Mucosa of descending colon (tissue), 3 donors: Measurements from ENCODE around the gene EXOC6. TPM values are rescaled to one million over a fixed set of nuclear protein-coding genes. Genes with fewer than 3 reads are reported as not detected.

Experiments
- ATAC-seq: fragments of 200-7000 bp; cut with Tn5 transposase; one replicate; pipeline ENCODE4 v1.9.1; 2020; ENCODE audit warnings: mild to moderate bottlenecking, moderate library complexity
- DNase-seq, 3 donors: peaks; one replicate each; pipeline ENCODE4 v3.0.0-alpha.2; 2020
- H3K36me3 ChIP-seq: fragments of 200-600 bp; one replicate; pipeline ENCODE4 v1.8.0; 2021; ENCODE audit warnings: low read depth, mild to moderate bottlenecking
- H3K4me1 ChIP-seq: fragments of 200-600 bp; one replicate; pipeline ENCODE4 v1.8.0; 2021; ENCODE audit warnings: low read depth, mild to moderate bottlenecking
- H3K4me3 ChIP-seq: fragments of 200-600 bp; one replicate; pipeline ENCODE4 v1.8.0; 2021; ENCODE audit warnings: mild to moderate bottlenecking
- H3K9me3 ChIP-seq: fragments of 200-600 bp; one replicate; pipeline ENCODE4 v1.8.0; 2021; ENCODE audit warnings: mild to moderate bottlenecking
- CTCF ChIP-seq: fragments of 200-600 bp; IDR thresholded peaks from one replicate; pipeline ENCODE4 v1.8.0; 2022; ENCODE audit warnings: antibody characterized with exemption, mild to moderate bottlenecking
- intact Hi-C, 2 donors: fragments of 100-400 bp; cut with DNase I in 1 of 2; cut with micrococcal nuclease in 1 of 2; formaldehyde crosslinking; loops; one replicate each; pipeline versions ENCODE4 v1.11.0 to v1.11.1; 2022; cut with DNase I, micrococcal nuclease
- total RNA-seq, 3 donors: library from RNA; stranded (reverse); fragmentation: NEBNext Ultra II Directional in 2 of 3; extraction: Animal tissue kit (Norgen Biotek cat#: 25700) in 2 of 3; gene quantifications; one replicate each; pipeline versions ENCODE4 v1.2.1 to v1.2.4, GENCODE V29; 2021 to 2023
- donor health status: DM: no; HTN: no; CAD: no; lungs with moderate emphysema.
- donor health status: DM: no; HTN: no; CAD: no.
- donor health status: DM: no; HTN: yes; CAD: no.

Gene EXOC6
- total RNA-seq, 3 donors from 2014 or later: 12.7 to 13.9 (median 13.1) TPM

- no peak overlapping the region for H3K4me3 ChIP-seq
- no peak for TF ChIP-seq CTCF
- no peaks in the 10 kb centered on the region for H3K36me3 ChIP-seq
- no peak for DNase-seq
- no peak for ATAC-seq
- intact Hi-C loops: no loop called here
- H3K9me3 ChIP-seq: no peaks in the 10 kb centered on the region
- H3K4me1 ChIP-seq: no peaks in the 10 kb centered on the region
These were observed 142.3 kb downstream of the EXOC6 start for GRCh38 chr10:92990615-92991014.

GRCh38 chr10:92991513-92991912 lies 143.2 kb downstream of the EXOC6 start:
- no peak overlapping the region for H3K4me3 ChIP-seq
- no peaks in the 10 kb centered on the region for H3K4me1 ChIP-seq
- no peak for DNase-seq
- no peak for ATAC-seq
- no peaks in the 10 kb centered on the region for H3K9me3 ChIP-seq
- no peaks in the 10 kb centered on the region for H3K36me3 ChIP-seq
- intact Hi-C loops: no loop called here
- TF ChIP-seq CTCF: no peak

GRCh38 chr10:92993699-92994272 lies 145.5 kb downstream of the EXOC6 start:
- ATAC-seq (no peak), DNase-seq (no peak)
- no peak overlapping the region for H3K4me3 ChIP-seq
- intact Hi-C loops: no loop called here
- H3K4me1 ChIP-seq: no peaks in the 10 kb centered on the region
- no peaks in the 10 kb centered on the region for H3K9me3 ChIP-seq
- no peak for TF ChIP-seq CTCF
- H3K36me3 ChIP-seq: no peaks in the 10 kb centered on the region

- ATAC-seq (no peak), DNase-seq (no peak)
- no peaks in the 10 kb centered on the region for H3K9me3 ChIP-seq
- no peak overlapping the region for H3K4me3 ChIP-seq
- intact Hi-C loops: no loop called here
- H3K4me1 ChIP-seq: no peaks in the 10 kb centered on the region
- no peak for TF ChIP-seq CTCF
- H3K36me3 ChIP-seq: no peaks in the 10 kb centered on the region
These were observed 147.2 kb downstream of the EXOC6 start for GRCh38 chr10:92995509-92995908.

- ATAC-seq: no peak
- no peaks in the 10 kb centered on the region for H3K36me3 ChIP-seq
- TF ChIP-seq CTCF: no peak
- no peaks in the 10 kb centered on the region for H3K9me3 ChIP-seq
- H3K4me3 ChIP-seq: no peak overlapping the region
- no peaks in the 10 kb centered on the region for H3K4me1 ChIP-seq
- DNase-seq: no peak
- intact Hi-C loops: no loop called here
These were observed 149.3 kb downstream of the EXOC6 start for GRCh38 chr10:92997620-92998019.

GRCh38 chr10:92999191-92999590 lies 150.9 kb downstream of the EXOC6 start:
- intact Hi-C loops: no loop called here
- Histone ChIP-seq H3K4me3 (no peak overlapping the region), H3K9me3 (no peaks in the 10 kb centered on the region), H3K36me3 (no peaks in the 10 kb centered on the region), H3K4me1 (no peaks in the 10 kb centered on the region)
- TF ChIP-seq CTCF: no peak
- DNase-seq (no peak), ATAC-seq (no peak)
